Panc1 (cell line): ENCODE measurements around the gene TAS1R2. TPM values are rescaled to one million over a fixed set of nuclear protein-coding genes. Genes with fewer than 3 reads are reported as not detected.

ENCODE experiments used
- ATAC-seq: fragments of 200-7000 bp; cut with Tn5 transposase; 2 replicates; pipeline ENCODE4 v1.9.1; 2020; ENCODE audit warnings: mild to moderate bottlenecking, moderate library complexity
- BruUV-seq: library from RNA; stranded (reverse); fragments of 400-500 nt; replicated peaks from 2 replicates; lab custom pipeline; 2021; lab: Mats Ljungman, UMichigan
- CTCF ChIA-PET: fragments of 300-600 bp; sonication (Branson Sonifier 250); formaldehyde crosslinking; loops from one replicate; lab custom pipeline; 2022; ENCODE audit warnings: antibody characterized with exemption; lab: Charles Lee
- POLR2A ChIA-PET: fragments of 300-600 bp; sonication (Branson Sonifier 250); formaldehyde crosslinking; loops from one replicate; lab custom pipeline; 2022; ENCODE audit warnings: antibody characterized with exemption; lab: Charles Lee
- DNase-seq: peaks from one replicate; pipeline ENCODE4 v3.0.0-alpha.2; 2010; ENCODE audit warnings: low read depth, low spot score
- H3K27ac ChIP-seq: 2 replicates; pipeline ENCODE4 v1.5.1; 2011; ENCODE audit warnings: mild to moderate bottlenecking, low read length, inconsistent platforms
- H3K27me3 ChIP-seq: fragments of 200-500 bp; sonication (Bioruptor generic); 2 replicates; pipeline ENCODE4 v1.6.0; 2014; ENCODE audit warnings: low read length, inconsistent platforms; ENCODE audit not compliant: control insufficient read depth, insufficient read depth
- H3K36me3 ChIP-seq: fragments of 200-500 bp; sonication (Bioruptor generic); 2 replicates; pipeline ENCODE4 v1.5.1; 2014; ENCODE audit warnings: inconsistent platforms, mild to moderate bottlenecking, low read length, moderate library complexity; ENCODE audit not compliant: control insufficient read depth, insufficient read depth
- H3K4me1 ChIP-seq: 2 replicates; pipeline ENCODE4 v1.5.1; 2011; ENCODE audit warnings: inconsistent platforms, mild to moderate bottlenecking, low read length, moderate library complexity; ENCODE audit not compliant: control insufficient read depth, insufficient read depth
- H3K4me3 ChIP-seq, 2 experiments: 2 replicates each; pipeline ENCODE4 v1.5.1; 2011 to 2012; ENCODE audit warnings: low read depth in 2 of 2, low read length in 2 of 2, mild to moderate bottlenecking in 2 of 2, inconsistent platforms in 1 of 2, moderate library complexity in 1 of 2
- H3K9me3 ChIP-seq: fragments of 200-500 bp; sonication (Bioruptor generic); 2 replicates; pipeline ENCODE4 v1.5.1; 2014; ENCODE audit warnings: low read depth, mild to moderate bottlenecking, inconsistent platforms, low read length, moderate library complexity; ENCODE audit not compliant: control insufficient read depth, insufficient read depth
- CTCF ChIP-seq: fragments of 450-650 bp; IDR thresholded peaks from 2 replicates; pipeline ENCODE4 v1.5.1; 2017; ENCODE audit warnings: mild to moderate bottlenecking
- POLR2AphosphoS5 ChIP-seq: IDR thresholded peaks from 2 replicates; pipeline ENCODE4 v1.6.1; 2012; ENCODE audit warnings: mild to moderate bottlenecking, low read depth, low read length, moderate library complexity
- REST ChIP-seq, 2 experiments: IDR thresholded peaks; 2 replicates each; pipeline ENCODE4 v1.6.1; 2011 to 2012; ENCODE audit warnings: low read depth in 2 of 2, control low read depth in 1 of 2, low read length in 1 of 2, mild to moderate bottlenecking in 1 of 2, moderate library complexity in 1 of 2; ENCODE audit not compliant: insufficient read depth in 1 of 2
- SIN3A ChIP-seq: IDR thresholded peaks from 2 replicates; pipeline ENCODE4 v1.6.1; 2012; ENCODE audit warnings: low read depth, mild to moderate bottlenecking, low read length, moderate library complexity, borderline replicate concordance; ENCODE audit not compliant: insufficient read depth
- TCF7L2 ChIP-seq: IDR thresholded peaks from 2 replicates; pipeline ENCODE4 v1.6.1; 2011; ENCODE audit warnings: mild to moderate bottlenecking, low read depth, low read length, inconsistent platforms
- in situ Hi-C: cut with HindIII; loops from 2 replicates; pipeline ENCODE4 v1.10.0; 2016; ENCODE audit warnings: low sequenced_read_pairs, low pct_unique_long_range_greater_than_20kb
- intact Hi-C: fragments of 100-400 bp; cut with micrococcal nuclease; formaldehyde crosslinking; loops from one replicate; pipeline ENCODE4 v1.10.0; 2022; ENCODE audit not compliant: unreplicated experiment
- total RNA-seq: library from RNA; stranded (reverse); gene quantifications from one replicate; pipeline ENCODE4 v1.2.1, GENCODE V29; 2021; ENCODE audit not compliant: unreplicated experiment

TAS1R2 gene
- total RNA-seq, 1 experiment from 2014 or later = not detected

GRCh38 chr1:18891426-18891780, 31.9 kb upstream of the TAS1R2 start:
- TF ChIP-seq POLR2AphosphoS5 (no peak), CTCF (no peak), TCF7L2 (no peak), SIN3A (no peak), REST (IDR thresholded peaks at IDR 0.05; ENCODE audit: insufficient read depth in 1 of 2, low read depth in 2 of 2, low read length in 1 of 2) (no peak)
- POLR2A ChIA-PET = no interaction called here
- in situ Hi-C loops (no loop called here), intact Hi-C loops (no loop called here)
- no peak for DNase-seq
- H3K27ac ChIP-seq = no peak overlapping the region
- H3K4me1 ChIP-seq = no peaks in the 10 kb centered on the region
- H3K9me3 ChIP-seq = no peaks in the 10 kb centered on the region
- ATAC-seq = no peak
- no peaks in the 10 kb centered on the region for H3K27me3 ChIP-seq
- CTCF ChIA-PET = interaction anchor here (0.7 kb wide), 1 partner anchor 1207 kb away, joined by 3 read pairs; no protein-coding TSS in a partner anchor
- H3K36me3 ChIP-seq = no peaks in the 10 kb centered on the region; the same call in 1 of the 2 replicates
- BruUV-seq = no TSS peak
- H3K4me3 ChIP-seq = no peak overlapping the region

- POLR2A ChIA-PET = no interaction called here
- no peak overlapping the region for H3K4me3 ChIP-seq
- no peaks in the 10 kb centered on the region for H3K27me3 ChIP-seq
- no peak overlapping the region for H3K27ac ChIP-seq
- TF ChIP-seq TCF7L2 (no peak), REST (IDR thresholded peaks at IDR 0.05; ENCODE audit: insufficient read depth in 1 of 2, low read depth in 2 of 2, low read length in 1 of 2) (no peak), CTCF (no peak), SIN3A (no peak), POLR2AphosphoS5 (no peak)
- no peaks in the 10 kb centered on the region; the same call in 1 of the 2 replicates for H3K36me3 ChIP-seq
- no peaks in the 10 kb centered on the region for H3K9me3 ChIP-seq
- DNase-seq = no peak
- no TSS peak for BruUV-seq
- intact Hi-C loops = no loop called here
- H3K4me1 ChIP-seq = no peaks in the 10 kb centered on the region
- in situ Hi-C loops = no loop called here
- ATAC-seq = no peak
- CTCF ChIA-PET = interaction anchor here (0.6 to 0.7 kb wide), 2 partner anchors 17 to 1206 kb away, joined by 3 read pairs; no protein-coding TSS in a partner anchor
These were observed 31.4 kb upstream of the TAS1R2 start for GRCh38 chr1:18890706-18891425.
